K562 (cell line): ENCODE results near the gene SIGLEC6. TPM values are rescaled to one million over a fixed set of nuclear protein-coding genes. Genes with fewer than 3 reads are reported as not detected.

Source experiments
- E4F1 ChIP-seq: fragments of 250-450 bp; sonication (Bioruptor Pico); IDR thresholded peaks from 2 replicates; pipeline ENCODE4 v1.5.0; 2021; ENCODE audit warnings: mild to moderate bottlenecking, borderline replicate concordance
- EP300 ChIP-seq: IDR thresholded peaks from 2 replicates; pipeline ENCODE4 v1.6.1; 2012; ENCODE audit warnings: low read length, improper control_type of control experiment
- HNRNPUL1 ChIP-seq: fragments of 200-400 bp; formaldehyde crosslinking; IDR thresholded peaks from 2 replicates; pipeline ENCODE4 v1.6.1; 2017; ENCODE audit warnings: low read length
- KAT8 ChIP-seq: fragments of 450-650 bp; IDR thresholded peaks from 2 replicates; pipeline ENCODE4 v1.6.1; 2016; ENCODE audit warnings: low read depth, mild to moderate bottlenecking
- MBD1 ChIP-seq: fragments of 250-450 bp; sonication (Bioruptor Pico); IDR thresholded peaks from 2 replicates; pipeline ENCODE4 v1.8.0; 2022; ENCODE audit warnings: inconsistent platforms
- MBD2 ChIP-seq: sonication (generic); IDR thresholded peaks from 2 replicates; pipeline ENCODE4 v1.6.1; 2016; ENCODE audit warnings: low read depth, borderline replicate concordance
- MCM5 ChIP-seq: fragments of 450-650 bp; IDR thresholded peaks from 2 replicates; pipeline ENCODE4 v1.6.1; 2016; ENCODE audit warnings: low read depth
- MNT ChIP-seq, 2 experiments: fragments of 450-650 bp; conservative IDR thresholded peaks; 2 replicates each; pipeline ENCODE4 v1.6.1; 2017; ENCODE audit warnings: mild to moderate bottlenecking in 2 of 2, moderate library complexity in 2 of 2
- POLR2A ChIP-seq: fragments of 450-650 bp; conservative IDR thresholded peaks from 2 replicates; pipeline ENCODE4 v1.6.1; 2016
- TARDBP ChIP-seq: fragments of 450-650 bp; IDR thresholded peaks from 2 replicates; pipeline ENCODE4 v1.6.1; 2016
- TEAD4 ChIP-seq, 2 experiments: sonication (generic) in 1 of 2; formaldehyde crosslinking in 1 of 2; IDR thresholded peaks; 2 replicates each; pipeline versions ENCODE4 v1.6.1 to v1.8.0; 2012 to 2022; ENCODE audit warnings: borderline replicate concordance in 1 of 2, inconsistent platforms in 1 of 2, low read length in 1 of 2, mild to moderate bottlenecking in 1 of 2, missing genetic modification reagents in 1 of 2
- ZNF197 ChIP-seq: fragments of 200-800 bp; sonication (Bioruptor generic); IDR thresholded peaks from 2 replicates; pipeline ENCODE4 v1.6.1; 2016; ENCODE audit warnings: low read depth, missing genetic modification characterization, missing compliant biosample characterization
- ZNF445 ChIP-seq: fragments of 250-450 bp; sonication (Bioruptor Pico); IDR thresholded peaks from 2 replicates; pipeline ENCODE4 v1.4.0; 2020; ENCODE audit warnings: low read depth, mild to moderate bottlenecking, moderate library complexity
- ZNF77 ChIP-seq: fragments of 250-450 bp; sonication (Bioruptor Pico); IDR thresholded peaks from 2 replicates; pipeline ENCODE4 v1.5.0; 2020
- polyA plus RNA-seq, 8 experiments: library from polyadenylated mRNA; depleted of rRNA in 4 of 8; stranded (reverse) in 5 of 8; unstranded in 3 of 8; fragments of >200 nt; fragmentation: Nextera tagmentation in 2 of 8; fragmentation: Illumina TruSeq in 1 of 8; extraction: Ambion mirVana in 2 of 8; extraction: Trizol in 1 of 8; gene quantifications; 2 replicates each; pipeline versions ENCODE4 v1.2.1 to v1.2.3, GENCODE V29; 2011 to 2014; ENCODE audit warnings: inconsistent platforms in 1 of 8, missing spikeins in 1 of 8
- total RNA-seq, 7 experiments: library from RNA; depleted of rRNA in 6 of 7; stranded (reverse); fragments of >200 nt in 6 of 7; fragmentation: Illumina TruSeq in 2 of 7; extraction: Trizol in 2 of 7; gene quantifications; 2 replicates each; pipeline versions ENCODE4 v1.2.1 to v1.2.3, GENCODE V29; 2011 to 2021; ENCODE audit warnings: low replicate concordance in 1 of 7
- TF ChIP-seq, protein P1 (sequence below): fragments of 150-350 bp; conservative IDR thresholded peaks from 2 replicates; pipeline ENCODE4 v1.6.1; 2014; ENCODE audit warnings: low read length
- TF ChIP-seq, protein P2 (sequence below): fragments of 450-650 bp; IDR thresholded peaks from 2 replicates; pipeline ENCODE4 v1.6.1; 2016; ENCODE audit warnings: low read depth, mild to moderate bottlenecking, moderate library complexity
- TF ChIP-seq, protein P3 (sequence below): fragments of 250-450 bp; sonication (Bioruptor Pico); IDR thresholded peaks from 2 replicates; pipeline ENCODE4 v1.8.0; 2022; ENCODE audit warnings: moderate library complexity, mild to moderate bottlenecking, inconsistent platforms

The SIGLEC6 gene
- total and polyA plus RNA-seq, 9 of the 15 experiments (the other 6 are each of a cell fraction or from before 2014, with no cell fraction given) = 0.03 to 17.5 (median 0.71) TPM

GRCh38 chr19:51570962-51571575 lies 39.6 kb upstream of the SIGLEC6 start, which contains the start of gene ZNF175 (continued):
- TF ChIP-seq, protein P1, sequence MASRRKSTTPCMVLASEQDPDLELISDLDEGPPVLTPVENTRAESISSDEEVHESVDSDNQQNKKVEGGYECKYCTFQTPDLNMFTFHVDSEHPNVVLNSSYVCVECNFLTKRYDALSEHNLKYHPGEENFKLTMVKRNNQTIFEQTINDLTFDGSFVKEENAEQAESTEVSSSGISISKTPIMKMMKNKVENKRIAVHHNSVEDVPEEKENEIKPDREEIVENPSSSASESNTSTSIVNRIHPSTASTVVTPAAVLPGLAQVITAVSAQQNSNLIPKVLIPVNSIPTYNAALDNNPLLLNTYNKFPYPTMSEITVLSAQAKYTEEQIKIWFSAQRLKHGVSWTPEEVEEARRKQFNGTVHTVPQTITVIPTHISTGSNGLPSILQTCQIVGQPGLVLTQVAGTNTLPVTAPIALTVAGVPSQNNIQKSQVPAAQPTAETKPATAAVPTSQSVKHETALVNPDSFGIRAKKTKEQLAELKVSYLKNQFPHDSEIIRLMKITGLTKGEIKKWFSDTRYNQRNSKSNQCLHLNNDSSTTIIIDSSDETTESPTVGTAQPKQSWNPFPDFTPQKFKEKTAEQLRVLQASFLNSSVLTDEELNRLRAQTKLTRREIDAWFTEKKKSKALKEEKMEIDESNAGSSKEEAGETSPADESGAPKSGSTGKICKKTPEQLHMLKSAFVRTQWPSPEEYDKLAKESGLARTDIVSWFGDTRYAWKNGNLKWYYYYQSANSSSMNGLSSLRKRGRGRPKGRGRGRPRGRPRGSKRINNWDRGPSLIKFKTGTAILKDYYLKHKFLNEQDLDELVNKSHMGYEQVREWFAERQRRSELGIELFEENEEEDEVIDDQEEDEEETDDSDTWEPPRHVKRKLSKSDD = no peak
- TF ChIP-seq ZNF445 (CRISPR knock-in tag) (no peak), POLR2A (peak; percentile 67), TARDBP (no peak), E4F1 (CRISPR knock-in tag) (no peak), MBD1 (CRISPR knock-in tag) (no peak), MBD2 (peak; percentile 70), MNT (conservative IDR thresholded peaks at IDR 0.05) (peak in 1 of 2 experiments; percentile 61; a peak in 2 of 4 replicates), KAT8 (no peak; the same call in 1 of the 2 replicates), MCM5 (no peak), EP300 (peak; percentile 43; the same call in 1 of the 2 replicates), ZNF197 (CRISPR knock-in tag) (peak; percentile 96), HNRNPUL1 (no peak), TEAD4 (IDR thresholded peaks at IDR 0.05; ENCODE audit: low read length) (peak; percentile 63), TEAD4 (CRISPR knock-in tag; IDR thresholded peaks at IDR 0.05; ENCODE audit: borderline replicate concordance) (no peak), ZNF77 (CRISPR knock-in tag) (no peak)
- TF ChIP-seq, protein P2, sequence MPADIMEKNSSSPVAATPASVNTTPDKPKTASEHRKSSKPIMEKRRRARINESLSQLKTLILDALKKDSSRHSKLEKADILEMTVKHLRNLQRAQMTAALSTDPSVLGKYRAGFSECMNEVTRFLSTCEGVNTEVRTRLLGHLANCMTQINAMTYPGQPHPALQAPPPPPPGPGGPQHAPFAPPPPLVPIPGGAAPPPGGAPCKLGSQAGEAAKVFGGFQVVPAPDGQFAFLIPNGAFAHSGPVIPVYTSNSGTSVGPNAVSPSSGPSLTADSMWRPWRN = no peak
- TF ChIP-seq, protein P3, sequence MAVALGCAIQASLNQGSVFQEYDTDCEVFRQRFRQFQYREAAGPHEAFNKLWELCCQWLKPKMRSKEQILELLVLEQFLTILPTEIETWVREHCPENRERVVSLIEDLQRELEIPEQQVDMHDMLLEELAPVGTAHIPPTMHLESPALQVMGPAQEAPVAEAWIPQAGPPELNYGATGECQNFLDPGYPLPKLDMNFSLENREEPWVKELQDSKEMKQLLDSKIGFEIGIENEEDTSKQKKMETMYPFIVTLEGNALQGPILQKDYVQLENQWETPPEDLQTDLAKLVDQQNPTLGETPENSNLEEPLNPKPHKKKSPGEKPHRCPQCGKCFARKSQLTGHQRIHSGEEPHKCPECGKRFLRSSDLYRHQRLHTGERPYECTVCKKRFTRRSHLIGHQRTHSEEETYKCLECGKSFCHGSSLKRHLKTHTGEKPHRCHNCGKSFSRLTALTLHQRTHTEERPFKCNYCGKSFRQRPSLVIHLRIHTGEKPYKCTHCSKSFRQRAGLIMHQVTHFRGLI (CRISPR knock-in tag) = no peak
